Activated T-cell treated with anti-CD3 and anti-CD28 coated beads for 24 hours (primary cell): Measurements from ENCODE around the gene OR5L1.

ENCODE experiments used
- DNase-seq: peaks from one replicate; pipeline ENCODE4 v3.0.0-alpha.2; 2020; ENCODE audit warnings: low read depth

Gene OR5L1

DNA sequence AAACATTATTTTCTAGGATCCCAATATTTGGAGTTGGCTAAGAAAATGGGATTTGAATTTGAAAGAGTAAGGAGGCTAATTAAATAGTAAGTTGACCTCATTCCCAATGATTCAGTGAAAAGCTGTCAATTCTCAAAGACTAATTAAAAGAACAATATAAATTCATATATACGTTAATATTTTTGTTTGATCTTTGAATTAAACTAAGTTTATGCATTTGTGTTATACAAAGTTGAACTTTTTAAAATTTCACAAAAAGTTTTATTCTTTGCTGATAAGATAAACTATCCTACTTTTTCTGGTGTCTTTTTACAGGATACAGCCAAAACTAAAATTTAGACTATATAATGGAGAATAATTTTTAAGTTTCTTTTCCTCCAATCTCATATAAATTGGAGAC lies at the start of gene OR5L1:
Gene OR5L1, plus strand, starts transcription at position 301 of the 400 bp plus-strand sequence. CDS start 100 bp downstream, outside the sequence.
- DNase-seq, result no peak

DNA sequence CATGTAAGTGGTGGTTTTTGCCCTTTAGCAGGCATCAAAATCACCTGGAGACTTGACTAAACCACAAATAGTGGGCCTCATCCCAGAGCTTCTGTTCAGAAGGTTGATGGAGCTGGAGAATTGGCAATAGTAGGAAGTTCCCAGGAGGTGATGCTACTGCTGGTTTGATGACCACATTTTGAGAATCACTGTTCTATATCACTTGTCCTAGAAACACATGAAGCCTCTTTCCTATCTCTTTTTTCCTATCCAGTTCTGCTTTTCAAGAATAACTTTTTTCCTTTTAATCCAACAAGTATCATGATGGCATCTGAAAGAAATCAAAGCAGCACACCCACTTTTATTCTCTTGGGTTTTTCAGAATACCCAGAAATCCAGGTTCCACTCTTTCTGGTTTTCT lies 38.0 kb upstream of the OR5L1 start, which contains the start of gene OR5D13:
Gene OR5D13, plus strand, starts transcription at position 301 of the 400 bp plus-strand sequence. Its CDS starts 0 bp downstream, at position 301.
- no peak for DNase-seq

DNA sequence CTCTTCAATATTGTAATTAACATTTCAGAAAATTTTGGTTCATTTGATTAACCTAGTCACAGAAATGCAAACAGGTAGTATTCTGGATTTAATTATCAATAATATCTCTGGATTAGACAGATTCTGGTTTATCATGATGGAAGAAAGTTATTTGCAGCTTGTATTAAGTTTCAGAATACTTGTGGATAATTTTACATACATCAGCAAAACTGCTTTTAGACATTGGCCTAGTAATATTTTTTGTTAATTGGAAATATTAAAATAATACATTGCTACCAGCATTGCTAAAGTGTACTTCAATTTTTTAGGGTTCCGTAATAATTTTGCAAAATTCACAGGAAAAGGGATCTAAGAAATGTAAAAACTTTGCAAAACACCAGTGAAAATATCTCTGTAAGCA lies 19.6 kb upstream of the OR5L1 start:
- no peak for DNase-seq

DNA sequence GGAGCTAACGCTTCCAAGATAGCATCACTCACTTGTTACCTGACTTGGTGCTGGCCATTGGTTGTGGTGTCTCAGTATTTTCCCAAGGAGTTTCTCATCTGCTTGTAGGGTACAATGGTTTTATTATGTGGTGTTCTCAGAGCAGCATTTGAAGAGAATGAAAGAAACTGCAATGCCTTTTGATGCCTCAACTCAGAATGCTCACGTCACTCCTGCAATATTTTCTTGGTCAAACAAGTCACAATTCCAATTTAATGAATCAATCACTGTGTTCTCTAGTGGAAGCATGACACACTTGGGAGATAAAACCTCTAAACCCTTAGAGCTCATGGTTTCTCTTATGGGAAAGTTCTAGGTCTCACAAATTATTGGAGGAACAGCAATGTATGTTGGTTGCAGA lies 17.8 kb upstream of the OR5L1 start:
- DNase-seq, result no peak

DNA sequence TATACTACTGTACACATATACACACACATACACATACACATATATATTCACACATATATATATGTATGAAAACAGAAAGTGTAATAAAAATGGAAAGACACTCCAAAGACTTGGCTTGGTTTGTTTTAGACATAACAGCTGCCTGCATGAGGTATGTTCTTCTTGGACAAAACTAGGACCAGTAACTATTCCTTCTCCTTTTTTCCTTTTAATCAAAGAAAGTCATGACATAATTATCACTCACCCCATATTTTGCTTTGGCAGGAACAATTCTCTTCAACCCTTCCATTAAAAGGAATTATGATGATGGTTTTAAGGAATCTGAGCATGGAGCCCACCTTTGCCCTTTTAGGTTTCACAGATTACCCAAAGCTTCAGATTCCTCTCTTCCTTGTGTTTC lies 15.9 kb upstream of the OR5L1 start, which contains the start of gene OR5D14:
Gene OR5D14, plus strand, starts transcription at position 301 of the 400 bp plus-strand sequence. Its CDS starts 0 bp downstream, at position 301.
- no peak for DNase-seq

DNA sequence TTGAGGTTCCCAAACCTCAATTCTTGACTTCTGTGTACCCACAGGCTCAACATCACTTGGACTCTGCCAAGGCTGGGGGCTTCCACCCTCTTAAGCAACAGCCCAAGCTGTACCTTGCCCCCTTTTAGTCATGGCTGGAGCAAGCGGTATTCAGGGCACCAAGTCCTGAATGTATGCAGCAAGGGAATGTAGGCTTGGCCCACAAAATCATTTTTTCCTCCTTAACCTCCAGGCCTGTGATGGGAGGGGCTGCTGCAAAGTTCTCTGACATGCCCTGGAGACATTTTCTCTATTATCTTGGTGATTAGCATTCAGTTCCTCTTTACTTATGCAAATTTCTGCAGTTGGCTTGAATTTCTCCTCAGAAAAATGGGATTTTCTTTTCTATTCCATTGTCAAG lies 4.9 kb upstream of the OR5L1 start:
- DNase-seq, result no peak

DNA sequence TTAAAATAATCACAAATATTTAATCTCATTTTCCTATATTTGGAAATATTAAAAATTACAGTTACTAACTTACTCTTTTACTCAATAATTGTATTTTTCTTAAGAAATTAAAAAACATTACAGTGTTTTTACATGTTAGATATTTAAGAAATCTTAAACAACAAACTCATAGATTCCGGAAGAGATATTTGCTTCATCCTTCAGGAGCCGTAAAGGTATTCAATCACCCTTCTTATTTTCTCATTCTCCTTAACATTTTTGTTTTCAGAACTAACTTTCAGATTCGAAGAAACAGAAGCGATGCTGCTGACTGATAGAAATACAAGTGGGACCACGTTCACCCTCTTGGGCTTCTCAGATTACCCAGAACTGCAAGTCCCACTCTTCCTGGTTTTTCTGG lies 8.2 kb downstream of the OR5L1 start, which contains the start of gene OR5D18:
Gene OR5D18, plus strand, starts transcription at position 301 of the 400 bp plus-strand sequence. Its CDS starts 0 bp downstream, at position 301.
- no peak for DNase-seq

DNA sequence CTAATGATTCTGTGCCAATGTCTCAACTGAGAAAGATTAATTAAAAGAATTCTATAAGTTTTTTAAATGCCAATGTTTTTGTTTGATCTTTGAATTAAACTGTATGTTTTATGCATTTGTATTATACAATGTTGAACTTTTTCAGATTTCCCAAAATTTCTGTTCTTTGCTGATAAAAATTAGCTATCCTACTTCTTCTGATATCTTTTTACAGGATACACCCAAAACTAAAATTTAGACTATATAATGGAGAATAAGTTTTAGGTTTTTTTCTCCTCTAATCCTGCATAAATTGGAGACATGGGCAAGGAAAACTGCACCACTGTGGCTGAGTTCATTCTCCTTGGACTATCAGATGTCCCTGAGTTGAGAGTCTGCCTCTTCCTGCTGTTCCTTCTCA lies 15.8 kb downstream of the OR5L1 start, which contains the start of gene OR5L2:
Gene OR5L2, plus strand, starts transcription at position 301 of the 400 bp plus-strand sequence. Its CDS starts 0 bp downstream, at position 301.
- DNase-seq, result no peak

DNA sequence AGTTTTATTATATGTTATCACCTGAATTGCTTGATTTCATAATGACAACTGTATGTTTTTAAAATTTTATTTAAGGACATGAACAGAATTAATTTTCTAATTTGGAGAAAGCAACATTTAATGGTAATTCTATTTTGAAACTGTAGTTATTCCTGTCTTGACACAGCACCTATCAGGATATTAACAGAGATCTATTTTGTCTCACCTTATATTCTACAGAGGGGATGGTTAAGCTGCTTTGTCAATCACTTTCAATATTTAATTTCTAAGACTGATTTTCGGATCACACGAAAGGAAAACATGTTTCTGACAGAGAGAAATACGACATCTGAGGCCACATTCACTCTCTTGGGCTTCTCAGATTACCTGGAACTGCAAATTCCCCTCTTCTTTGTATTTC lies 27.3 kb downstream of the OR5L1 start, which contains the start of gene OR5D16:
Gene OR5D16, plus strand, starts transcription at position 301 of the 400 bp plus-strand sequence. Its CDS starts 0 bp downstream, at position 301.
- DNase-seq, result no peak

DNA sequence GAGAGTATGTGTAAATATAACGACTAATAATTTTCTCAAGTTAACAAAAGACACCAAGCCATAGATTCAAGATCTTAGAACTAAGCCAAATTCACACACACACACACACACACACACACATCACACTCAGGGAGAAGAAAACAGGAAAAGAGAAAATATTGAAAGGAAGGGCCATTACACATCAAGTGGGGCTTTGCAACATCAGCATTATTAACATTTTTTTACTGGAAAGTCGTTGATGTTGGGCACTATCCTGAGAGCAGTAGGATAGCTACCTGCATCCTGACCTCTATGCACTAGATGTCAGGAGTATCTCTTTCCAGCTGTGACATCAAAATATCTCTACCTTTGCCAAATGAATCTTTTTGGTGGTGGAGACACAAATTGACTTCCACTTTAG lies 36.3 kb downstream of the OR5L1 start:
- no peak for DNase-seq

DNA sequence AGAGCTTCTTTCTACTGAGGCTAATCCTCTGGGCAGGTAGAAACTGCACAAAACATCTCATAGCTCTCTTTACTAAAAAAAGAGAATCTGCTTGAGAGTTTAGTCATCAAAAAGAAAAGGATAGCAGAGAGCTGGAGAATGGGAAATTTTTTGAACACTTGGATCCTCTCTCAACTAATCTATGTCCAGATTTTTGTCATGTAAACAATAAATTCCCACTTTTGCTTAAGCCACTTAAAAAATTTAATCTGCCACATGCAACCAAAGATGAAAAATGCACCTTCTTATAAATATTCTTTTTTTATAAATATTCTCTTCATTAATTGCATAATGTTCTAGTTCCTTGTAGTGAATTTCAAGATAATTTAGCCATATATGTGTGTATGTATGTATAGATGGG lies 37.9 kb downstream of the OR5L1 start:
- DNase-seq, result no peak

DNA sequence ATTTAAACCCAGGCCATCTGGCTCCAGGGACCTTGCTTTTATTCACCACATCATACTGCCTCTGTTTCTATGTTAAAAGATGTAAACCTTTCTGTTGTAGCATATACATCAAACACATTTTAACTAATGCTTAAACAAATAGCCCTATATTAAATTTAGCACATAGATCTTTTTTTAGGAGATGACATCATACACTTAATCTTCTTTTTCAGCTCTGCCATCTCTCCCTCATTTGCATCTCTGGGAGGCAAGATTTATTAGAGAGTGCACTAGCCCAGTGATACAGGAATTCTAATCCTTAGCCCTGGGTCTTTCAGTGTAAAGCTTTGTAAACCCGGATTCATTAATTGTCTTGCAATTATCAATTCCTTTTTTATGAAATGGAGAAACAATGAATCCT lies 41.0 kb downstream of the OR5L1 start:
- no peak for DNase-seq

DNA sequence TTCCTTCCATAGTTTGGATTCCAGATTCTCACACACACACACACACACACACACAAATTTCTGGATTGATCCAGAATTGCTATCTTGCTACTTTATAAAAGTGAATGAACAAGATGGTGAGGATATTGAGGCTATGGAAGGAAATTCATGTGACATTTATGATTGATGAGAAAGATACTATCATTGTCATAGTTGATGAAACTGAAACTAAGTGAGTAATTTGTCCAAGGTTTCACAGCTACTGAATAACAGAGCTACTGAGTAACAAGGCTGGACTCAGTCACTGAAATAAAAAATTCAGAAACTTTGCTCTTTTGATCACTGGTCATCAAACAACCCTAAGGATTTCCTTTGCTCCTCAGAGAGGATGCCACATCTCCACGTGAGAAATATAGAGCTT lies 43.5 kb downstream of the OR5L1 start:
- no peak for DNase-seq
